Esophagus muscularis mucosa (tissue), 4 donors: ENCODE results near the gene CYP27B1. TPM values are rescaled to one million over a fixed set of nuclear protein-coding genes. Genes with fewer than 3 reads are reported as not detected.

Experiments used
- DNase-seq: peaks from one replicate; pipeline ENCODE4 v3.0.0-alpha.2; 2017; ENCODE audit errors: extremely low spot score
- H3K27ac ChIP-seq, 4 donors: fragments of 200-600 bp; sonication (generic); replicated peaks in 1 of 4; 1 replicate in 3 of 4; 2 replicates in 1 of 4; pipeline ENCODE4 v1.5.1; 2016 to 2019; ENCODE audit warnings: mild to moderate bottlenecking in 1 of 4
- H3K27me3 ChIP-seq, 4 donors: fragments of 200-600 bp; sonication (generic); one replicate each; pipeline versions ENCODE4 v1.5.1 to v1.6.0; 2016 to 2019
- H3K36me3 ChIP-seq, 4 donors: fragments of 200-600 bp; sonication (generic); one replicate each; pipeline ENCODE4 v1.5.1; 2016 to 2019
- H3K4me1 ChIP-seq, 4 donors: fragments of 200-600 bp; sonication (generic); one replicate each; pipeline ENCODE4 v1.5.1; 2016 to 2019
- H3K4me3 ChIP-seq, 4 donors: fragments of 200-600 bp; sonication (generic); 1 replicate in 2 of 4; 2 replicates in 2 of 4; pipeline ENCODE4 v1.5.1; 2016 to 2019; ENCODE audit warnings: mild to moderate bottlenecking in 4 of 4, moderate library complexity in 1 of 4
- H3K9me3 ChIP-seq, 4 donors: fragments of 200-600 bp; sonication (generic); 1 replicate in 3 of 4; 2 replicates in 1 of 4; pipeline ENCODE4 v1.5.1; 2016 to 2019
- EP300 ChIP-seq: sonication (generic); formaldehyde crosslinking; IDR thresholded peaks from one replicate; pipeline ENCODE4 v1.6.1; 2017; ENCODE audit warnings: antibody characterized with exemption
- POLR2A ChIP-seq: fragments of 450-650 bp; IDR thresholded peaks from one replicate; pipeline ENCODE4 v1.6.1; 2017; ENCODE audit warnings: antibody characterized with exemption, moderate library complexity, mild to moderate bottlenecking, low read depth
- POLR2AphosphoS5 ChIP-seq, 2 donors: sonication (generic); formaldehyde crosslinking; IDR thresholded peaks; one replicate each; pipeline ENCODE4 v1.6.1; 2017; ENCODE audit warnings: antibody characterized with exemption in 2 of 2
- WGBS: methylation state at CpG from one replicate; pipeline ENCODE4 v1.1.5; 2018; 5-methylcytosine and 5-hydroxymethylcytosine counted together
- intact Hi-C: fragments of 100-400 bp; cut with DNase I; formaldehyde crosslinking; loops from one replicate; pipeline ENCODE4 v1.15.1; 2023
- total RNA-seq, 4 donors: library from RNA; depleted of rRNA; stranded (reverse); fragments of >200 nt; gene quantifications; one replicate each; pipeline versions ENCODE4 v1.1.0 to v1.2.1, GENCODE V29; 2016
- TF ChIP-seq, protein P1 (sequence below), 3 experiments: fragments of 200-600 bp in 2 of 3; fragments of 450-650 bp in 1 of 3; sonication (generic) in 2 of 3; IDR thresholded peaks; one replicate each; pipeline ENCODE4 v1.5.1; 2017 to 2019; ENCODE audit warnings: antibody characterized with exemption in 3 of 3, mild to moderate bottlenecking in 2 of 3, moderate library complexity in 1 of 3

Gene CYP27B1
- total RNA-seq, 4 donors from 2014 or later, result 0.32 to 0.66 TPM; not detected in 2

DNA sequence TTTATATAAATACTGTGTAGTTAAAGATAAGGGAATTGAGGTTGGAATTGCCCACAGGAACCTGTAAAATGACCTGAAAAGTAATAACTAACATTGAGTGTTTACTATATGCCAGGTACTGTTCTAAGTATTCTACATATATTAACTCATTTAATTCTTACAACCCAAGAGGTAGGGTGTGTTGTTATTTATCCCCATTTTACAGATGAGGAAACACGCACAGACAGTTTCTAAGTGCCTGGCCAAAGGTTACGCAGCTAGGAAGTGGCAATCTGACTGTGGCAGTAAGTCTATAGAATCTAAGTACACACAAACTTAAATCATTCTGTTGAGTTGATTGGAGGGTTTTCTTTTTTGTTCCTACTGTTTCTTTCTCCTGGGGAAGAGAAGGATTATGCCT is 23.1 kb downstream of the CYP27B1 start:
- no peak for DNase-seq
- H3K9me3 ChIP-seq, result no peaks in the 10 kb centered on the region
- H3K27ac ChIP-seq, result peak overlapping the region in 3 of 4 donors; percentile 91 to 99 (median 98)
- no peak overlapping the region for H3K4me3 ChIP-seq
- 82% methylated on average over 2 of the region's 2 CpGs for WGBS
- intact Hi-C loops, result no loop called here
- peaks cover 0 to 37% (median 11%) of the 10 kb centered on the region in 4 donors for H3K27me3 ChIP-seq
- peaks cover 20 to 26% (median 26%) of the 10 kb centered on the region in 4 donors for H3K36me3 ChIP-seq
- peaks cover 8 to 30% (median 21%) of the 10 kb centered on the region in 4 donors for H3K4me1 ChIP-seq
- TF ChIP-seq, protein P1, sequence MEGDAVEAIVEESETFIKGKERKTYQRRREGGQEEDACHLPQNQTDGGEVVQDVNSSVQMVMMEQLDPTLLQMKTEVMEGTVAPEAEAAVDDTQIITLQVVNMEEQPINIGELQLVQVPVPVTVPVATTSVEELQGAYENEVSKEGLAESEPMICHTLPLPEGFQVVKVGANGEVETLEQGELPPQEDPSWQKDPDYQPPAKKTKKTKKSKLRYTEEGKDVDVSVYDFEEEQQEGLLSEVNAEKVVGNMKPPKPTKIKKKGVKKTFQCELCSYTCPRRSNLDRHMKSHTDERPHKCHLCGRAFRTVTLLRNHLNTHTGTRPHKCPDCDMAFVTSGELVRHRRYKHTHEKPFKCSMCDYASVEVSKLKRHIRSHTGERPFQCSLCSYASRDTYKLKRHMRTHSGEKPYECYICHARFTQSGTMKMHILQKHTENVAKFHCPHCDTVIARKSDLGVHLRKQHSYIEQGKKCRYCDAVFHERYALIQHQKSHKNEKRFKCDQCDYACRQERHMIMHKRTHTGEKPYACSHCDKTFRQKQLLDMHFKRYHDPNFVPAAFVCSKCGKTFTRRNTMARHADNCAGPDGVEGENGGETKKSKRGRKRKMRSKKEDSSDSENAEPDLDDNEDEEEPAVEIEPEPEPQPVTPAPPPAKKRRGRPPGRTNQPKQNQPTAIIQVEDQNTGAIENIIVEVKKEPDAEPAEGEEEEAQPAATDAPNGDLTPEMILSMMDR (IDR thresholded peaks at IDR 0.05), result no peak
- TF ChIP-seq EP300 (no peak), POLR2A (no peak), POLR2AphosphoS5 (IDR thresholded peaks at IDR 0.05) (no peak)

DNA sequence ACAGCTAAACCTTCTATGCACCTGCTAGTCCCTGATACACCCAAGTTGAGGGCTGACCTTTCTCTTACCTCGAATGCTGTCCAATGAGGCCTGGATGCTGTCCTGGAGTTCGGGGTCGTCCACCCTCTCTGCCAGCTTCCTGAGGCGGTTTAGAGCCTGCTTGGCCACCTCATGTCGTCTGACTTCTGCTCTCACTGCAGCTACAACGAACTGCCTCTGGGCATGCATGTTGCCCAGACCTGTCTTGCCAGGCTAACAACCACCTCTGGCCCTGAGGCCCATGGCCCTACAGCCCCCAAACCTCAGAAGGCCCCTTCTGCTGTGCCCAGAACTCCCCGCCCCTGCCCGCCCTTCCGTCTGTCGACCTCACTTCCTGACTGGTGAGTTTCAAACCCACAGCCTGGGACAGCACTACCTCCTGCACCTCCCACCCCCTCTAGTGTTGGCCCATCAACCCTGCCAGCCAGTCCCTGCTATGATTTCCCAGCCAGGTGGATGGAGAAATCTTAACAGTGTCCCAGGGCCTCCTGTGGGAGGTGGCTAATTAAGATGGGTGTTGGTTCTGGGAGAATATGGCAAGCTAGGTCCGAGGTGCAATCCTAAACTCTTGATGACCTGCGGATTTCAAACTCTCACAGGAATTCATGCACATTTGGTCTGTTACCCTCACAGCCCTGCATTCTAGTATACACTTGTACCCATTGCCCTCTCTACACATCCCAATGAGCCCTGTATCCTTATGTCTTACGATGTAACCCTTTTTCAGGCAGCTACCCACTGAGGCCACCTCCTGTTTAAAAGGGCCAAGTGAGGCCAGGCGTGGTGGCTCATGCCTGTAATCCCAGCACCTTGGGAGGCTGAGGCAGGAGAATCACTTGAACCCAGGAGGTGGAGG is 24.8 kb downstream of the CYP27B1 start:
- Histone ChIP-seq H3K36me3 (peaks cover 6 to 9% (median 9%) of the 10 kb centered on the region in 4 donors), H3K9me3 (no peaks in the 10 kb centered on the region), H3K27ac (peak overlapping the region in 1 of 4 donors; percentile 9), H3K27me3 (peaks cover 7 to 54% (median 27%) of the 10 kb centered on the region in 4 donors), H3K4me1 (peaks cover 25 to 47% (median 38%) of the 10 kb centered on the region in 4 donors), H3K4me3 (peak overlapping the region; percentile 15 to 38 (median 29))
- WGBS, result 74% methylated on average over 5 of the region's 14 CpGs
- intact Hi-C loops, result no loop called here
- TF ChIP-seq EP300, result no peak
- no peak for TF ChIP-seq POLR2AphosphoS5 (IDR thresholded peaks at IDR 0.05)
- no peak for TF ChIP-seq POLR2A
- TF ChIP-seq, protein P1 (IDR thresholded peaks at IDR 0.05), result no peak
- no peak for DNase-seq

DNA sequence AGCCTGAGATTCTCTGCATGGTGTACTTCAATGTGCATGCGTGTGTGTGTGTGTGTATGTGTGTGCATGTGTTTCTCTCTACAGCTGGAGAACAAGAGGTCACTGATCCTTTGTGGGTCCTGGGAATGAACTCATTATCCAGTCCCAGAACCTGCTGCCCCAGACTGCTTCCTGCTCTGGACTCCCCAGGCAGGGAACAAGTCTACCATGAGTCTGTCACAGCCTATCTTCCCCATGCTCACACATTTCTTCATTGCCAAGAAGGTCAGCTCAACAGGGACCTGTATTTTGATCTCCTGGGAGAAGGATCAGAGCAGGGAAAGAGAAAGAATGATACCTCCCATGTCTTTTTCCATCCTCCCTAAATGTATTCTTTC is 25.5 kb downstream of the CYP27B1 start:
- H3K36me3 ChIP-seq, result peaks cover 0 to 2% (median 2%) of the 10 kb centered on the region in 4 donors
- WGBS, result 86% methylated on average over 1 of the region's 1 CpG

DNA sequence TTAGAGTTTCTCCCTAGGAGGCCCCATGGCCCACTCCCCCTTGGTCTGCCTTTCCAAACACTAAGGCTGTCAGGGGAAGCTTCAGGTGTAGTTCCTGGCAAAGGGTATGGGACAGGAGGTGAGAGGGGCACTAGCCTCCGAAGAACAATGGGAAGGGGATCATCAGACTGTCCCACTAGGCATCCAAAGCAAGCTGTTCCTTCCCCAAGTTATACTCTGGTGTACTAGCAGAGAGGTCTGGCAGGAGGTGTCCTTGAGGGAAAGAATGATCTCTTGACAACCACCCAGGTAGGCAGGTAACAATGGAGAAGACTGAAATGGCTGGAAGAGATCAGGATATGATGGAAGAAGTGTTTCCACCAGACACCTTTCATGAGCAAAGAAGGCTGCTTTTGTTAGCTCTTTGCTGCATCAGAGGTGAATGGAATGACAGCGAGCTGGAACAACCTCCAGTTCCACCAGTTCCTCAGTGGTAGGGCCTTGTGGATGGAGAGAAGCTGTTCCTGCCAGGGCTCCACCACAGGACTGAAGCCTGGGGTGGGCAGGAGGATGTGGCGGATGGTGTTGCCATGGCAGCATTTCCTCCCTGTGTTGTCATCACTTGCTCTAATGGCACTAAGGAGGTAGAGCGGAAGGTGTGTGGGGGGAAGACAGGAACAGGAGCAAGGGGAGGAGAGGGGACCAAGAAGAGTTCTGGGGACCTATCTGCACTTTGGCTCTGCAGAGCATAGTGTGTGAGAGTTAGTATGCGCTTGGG is 26.0 kb downstream of the CYP27B1 start:
- no peak for TF ChIP-seq POLR2AphosphoS5 (IDR thresholded peaks at IDR 0.05)
- TF ChIP-seq, protein P1 (IDR thresholded peaks at IDR 0.05), result no peak
- TF ChIP-seq POLR2A, result no peak
- no peak for TF ChIP-seq EP300
- DNase-seq, result no peak
- peaks cover 37 to 52% (median 47%) of the 10 kb centered on the region in 4 donors for H3K4me1 ChIP-seq
- intact Hi-C loops, result no loop called here
- WGBS, result 69% methylated on average over 5 of the region's 5 CpGs
- no peaks in the 10 kb centered on the region for H3K9me3 ChIP-seq
- H3K36me3 ChIP-seq, result no peaks in the 10 kb centered on the region
- H3K4me3 ChIP-seq, result peak overlapping the region in 1 of 4 donors; percentile 27
- peaks cover 16 to 66% (median 39%) of the 10 kb centered on the region in 4 donors for H3K27me3 ChIP-seq
- no peak overlapping the region for H3K27ac ChIP-seq

More for the DNA sequence above, 25.5 kb downstream of the CYP27B1 start:
- peak overlapping the region; percentile 15 to 38 (median 29) for H3K4me3 ChIP-seq
- no peaks in the 10 kb centered on the region for H3K9me3 ChIP-seq
- intact Hi-C loops, result no loop called here
- no peak for TF ChIP-seq POLR2AphosphoS5 (IDR thresholded peaks at IDR 0.05)
- TF ChIP-seq, protein P1 (IDR thresholded peaks at IDR 0.05), result no peak
- no peak for TF ChIP-seq POLR2A
- no peak for TF ChIP-seq EP300
- DNase-seq, result no peak
- peaks cover 31 to 52% (median 45%) of the 10 kb centered on the region in 4 donors for H3K4me1 ChIP-seq
- H3K27ac ChIP-seq, result no peak overlapping the region
- peaks cover 11 to 61% (median 34%) of the 10 kb centered on the region in 4 donors for H3K27me3 ChIP-seq
